Neural cell (in vitro differentiated cells): ENCODE results near the gene URI1.

Experiments used
- CTCF ChIP-seq: fragments of 450-650 bp; IDR thresholded peaks from 2 replicates; pipeline ENCODE4 v1.5.1; 2014; ENCODE audit warnings: antibody characterized with exemption, mild to moderate bottlenecking, moderate library complexity; ENCODE audit not compliant: poor library complexity, severe bottlenecking
- POLR2AphosphoS5 ChIP-seq: IDR thresholded peaks from 2 replicates; pipeline ENCODE4 v1.6.1; 2012

DNA sequence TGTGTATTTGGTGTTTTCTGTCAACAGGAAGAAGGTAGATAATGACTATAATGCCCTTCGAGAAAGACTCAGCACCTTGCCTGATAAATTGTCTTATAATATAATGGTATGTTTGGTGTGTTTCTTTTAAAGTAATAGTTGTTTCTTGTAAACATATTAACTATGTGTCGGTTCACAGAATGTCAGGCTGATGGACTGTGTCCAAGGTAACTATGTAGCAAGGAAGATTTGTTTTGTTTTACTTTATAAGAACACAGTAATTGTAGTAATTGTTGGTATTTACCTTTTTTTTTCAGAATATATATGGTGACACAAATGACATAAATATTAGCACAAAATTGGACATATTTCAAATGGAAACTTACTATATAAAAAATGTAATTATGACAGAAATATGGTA lies 43.2 kb downstream of the URI1 start:
- no peak for TF ChIP-seq POLR2AphosphoS5
- TF ChIP-seq CTCF, result no peak
